Amygdala (tissue), 56 donors: Measurements from ENCODE around the gene BRF1.

Experiments used
- DNase-seq, 56 donors: peaks; one replicate each; lab custom pipeline; 2025; lab: John Stamatoyannopoulos, UW

BRF1 gene

DNA sequence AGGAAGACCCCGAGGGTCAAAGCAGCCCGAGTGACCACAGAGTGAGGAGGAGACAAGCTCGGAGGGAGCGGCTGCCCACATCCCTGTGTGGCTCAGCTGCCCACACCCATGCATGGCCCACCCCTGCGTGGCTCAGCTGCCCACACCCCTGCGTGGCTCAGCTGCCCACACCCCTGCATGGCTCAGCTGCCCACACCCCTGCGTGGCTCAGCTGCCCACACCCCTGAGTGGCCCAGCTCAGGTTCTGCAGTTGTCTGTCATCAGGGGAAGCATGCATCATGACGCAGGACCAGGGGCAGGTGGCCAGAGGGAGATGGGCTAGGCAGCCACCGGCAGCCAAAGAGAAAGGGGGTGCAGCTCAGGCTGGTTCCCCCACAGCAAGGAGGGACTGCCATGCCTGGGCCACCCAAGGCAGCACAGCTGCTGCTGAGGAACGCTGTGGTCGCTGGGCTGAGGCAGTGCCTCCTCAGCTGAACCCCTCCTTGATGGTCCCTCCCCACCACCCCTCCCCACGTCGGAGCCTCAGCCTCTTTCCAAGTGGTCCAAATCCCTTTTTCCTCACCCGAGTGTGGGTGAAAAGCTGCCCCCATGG is 86.4 kb downstream of the BRF1 start:
- no peak for DNase-seq

DNA sequence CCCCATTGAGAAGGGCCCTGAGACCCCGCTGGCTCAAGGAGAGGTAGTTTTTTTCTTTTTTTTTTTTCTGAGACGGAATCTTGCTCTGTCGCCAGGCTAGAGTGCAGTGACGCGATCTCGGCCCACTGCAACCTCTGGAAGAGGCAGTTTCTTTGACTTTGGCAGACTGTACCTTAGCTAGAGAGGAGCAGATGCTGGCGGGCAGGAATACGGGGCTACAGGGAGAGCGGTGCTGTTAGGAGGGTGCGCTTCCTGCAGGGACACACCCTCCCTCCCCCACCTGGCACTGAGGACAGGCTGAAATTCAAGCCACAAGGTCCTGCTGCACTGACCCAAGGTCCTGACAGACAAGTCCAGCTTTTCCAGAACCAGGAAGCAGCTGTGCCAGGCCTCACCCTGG is 87.4 kb downstream of the BRF1 start:
- no peak for DNase-seq

DNA sequence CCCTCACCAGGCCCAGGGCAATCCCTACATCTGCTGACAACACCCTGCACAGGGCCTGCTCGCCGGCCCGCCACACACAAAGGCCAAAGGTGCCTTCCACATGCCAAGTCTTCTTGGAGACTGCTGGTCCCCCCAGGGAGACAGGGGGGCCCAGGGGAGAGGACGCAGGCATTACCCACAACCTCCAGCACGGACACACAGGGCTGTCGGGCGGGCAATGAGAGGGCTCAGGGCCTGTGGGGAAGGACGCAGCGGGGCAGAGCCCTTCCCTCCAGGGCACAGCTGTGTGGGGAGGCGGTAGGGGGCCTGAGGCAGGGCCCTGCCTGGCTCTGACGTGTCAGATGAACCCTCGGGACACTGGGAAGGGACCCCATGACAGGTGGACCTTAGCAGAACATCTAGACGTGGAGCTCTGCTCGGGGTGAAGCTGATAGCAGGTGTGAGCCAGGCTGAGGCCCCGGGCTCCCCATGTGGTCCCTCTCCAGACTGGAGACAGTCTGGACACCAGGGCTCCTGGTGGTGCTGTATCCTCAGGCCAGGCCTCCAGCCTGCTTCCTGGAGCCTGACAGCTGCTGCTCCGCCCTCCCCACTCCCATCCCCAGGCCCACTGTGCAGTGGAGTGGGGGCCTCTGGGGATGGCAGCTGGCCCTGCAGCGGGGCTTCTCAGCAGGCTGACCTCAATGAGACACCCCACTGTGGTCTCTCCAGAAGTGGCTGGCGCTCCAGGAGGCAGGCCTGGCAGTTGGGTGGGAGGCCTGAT is 88.1 kb downstream of the BRF1 start:
- no peak for DNase-seq

DNA sequence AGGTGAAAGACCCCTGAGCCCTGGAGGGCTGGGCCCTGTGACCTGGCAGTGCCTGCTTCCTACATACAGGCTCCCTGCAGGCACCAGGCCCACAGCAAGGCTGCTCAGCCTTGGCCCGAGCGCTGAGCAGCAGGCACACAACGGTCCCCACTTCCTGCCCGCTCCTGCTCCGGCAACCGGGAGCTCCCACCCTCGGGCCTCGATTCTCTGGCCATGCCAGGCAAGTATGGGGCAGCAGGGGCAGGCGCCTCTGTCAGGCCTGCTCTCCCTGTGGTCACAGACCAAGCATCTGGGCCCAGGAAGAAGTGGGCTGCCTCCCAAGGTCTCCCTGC is 89.1 kb downstream of the BRF1 start:
- DNase-seq, result no peak

DNA sequence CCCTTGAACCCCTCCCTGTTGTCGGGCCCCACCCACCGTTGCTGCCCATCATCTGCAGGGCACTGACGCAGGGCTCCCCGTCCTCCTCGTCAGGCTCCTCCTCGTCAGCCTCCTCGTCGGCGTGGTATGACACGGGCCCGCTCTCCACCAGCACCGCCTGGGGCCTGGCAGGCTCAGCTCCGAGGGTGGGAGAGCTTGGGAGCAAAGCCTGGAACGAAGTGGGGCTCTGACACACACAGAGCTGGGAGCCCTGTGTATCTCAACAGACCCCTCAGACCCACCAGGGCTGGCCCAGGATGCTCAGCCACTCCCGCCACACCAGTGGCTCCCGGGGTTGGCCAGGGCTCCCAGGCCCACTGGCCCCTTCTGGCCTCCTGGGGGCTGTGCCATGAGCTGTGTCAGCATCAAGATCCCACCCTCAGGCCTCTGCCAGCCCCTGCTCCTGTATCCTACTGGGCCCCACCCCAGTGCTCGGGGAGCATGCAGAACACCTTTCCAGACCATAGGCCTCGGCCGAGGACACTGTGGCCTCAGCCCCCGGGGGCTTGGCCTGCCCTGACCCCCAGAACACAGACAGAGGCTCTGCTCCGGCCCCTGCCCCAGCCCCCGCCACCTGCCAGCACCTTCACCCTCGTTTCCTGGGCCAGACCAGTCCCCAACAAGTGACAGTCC is 89.6 kb downstream of the BRF1 start:
- no peak for DNase-seq

DNA sequence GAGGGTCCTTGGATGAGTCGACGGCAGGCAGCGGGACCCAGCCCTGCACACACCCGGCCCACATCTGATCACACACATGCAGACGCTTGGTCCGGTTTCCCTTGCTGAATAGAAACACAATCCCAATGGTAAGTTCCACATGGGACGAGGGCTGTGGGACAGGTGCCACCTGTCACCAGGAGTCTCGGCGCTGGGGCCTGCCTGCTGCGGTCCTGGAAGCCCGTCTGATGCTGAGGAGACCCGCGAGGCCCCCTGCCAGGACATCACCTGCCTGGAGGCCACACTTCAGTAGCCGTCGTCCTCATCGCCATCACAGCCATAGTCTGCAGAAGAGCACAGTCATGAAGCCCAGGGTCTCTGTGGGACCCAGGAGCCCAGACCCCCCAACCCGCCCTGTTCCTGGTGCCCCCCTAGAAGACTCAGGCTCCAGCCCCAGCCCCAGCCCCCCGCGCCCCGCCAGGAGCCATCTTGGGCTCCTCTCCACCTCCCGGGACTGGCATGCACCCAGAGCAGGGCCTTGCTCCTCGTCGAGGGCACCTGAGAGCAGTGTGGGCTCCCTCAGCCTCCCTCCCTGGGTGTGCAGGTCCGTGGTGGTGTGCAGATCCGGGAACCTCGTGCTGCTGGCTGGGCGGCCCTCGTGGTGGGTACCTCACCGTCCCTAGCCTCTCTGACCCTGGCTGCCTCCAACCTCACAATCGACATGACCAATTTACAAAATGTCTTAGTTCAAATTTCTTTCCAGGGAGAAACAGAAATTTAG is 90.4 kb downstream of the BRF1 start:
- DNase-seq, result no peak

DNA sequence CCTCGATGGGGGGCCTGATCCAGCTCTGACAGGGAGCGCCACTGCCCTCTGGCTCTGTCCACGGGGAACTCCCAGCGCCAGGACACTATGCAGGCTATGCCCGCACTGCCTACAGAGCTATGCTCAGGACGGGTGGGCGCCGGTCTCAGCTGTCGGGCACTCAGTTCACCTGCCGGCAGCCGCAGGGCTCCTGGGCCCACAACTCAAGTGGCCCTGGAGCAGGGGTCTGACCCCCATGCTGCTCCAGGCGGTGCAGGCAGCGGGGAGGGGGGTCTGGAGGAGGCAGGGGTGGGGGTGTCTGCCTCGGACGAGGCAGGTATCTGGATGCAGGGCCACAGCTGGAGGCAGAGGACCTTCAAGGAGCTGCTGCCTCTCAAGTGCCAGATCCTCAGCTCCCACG is 91.2 kb downstream of the BRF1 start:
- no peak for DNase-seq

DNA sequence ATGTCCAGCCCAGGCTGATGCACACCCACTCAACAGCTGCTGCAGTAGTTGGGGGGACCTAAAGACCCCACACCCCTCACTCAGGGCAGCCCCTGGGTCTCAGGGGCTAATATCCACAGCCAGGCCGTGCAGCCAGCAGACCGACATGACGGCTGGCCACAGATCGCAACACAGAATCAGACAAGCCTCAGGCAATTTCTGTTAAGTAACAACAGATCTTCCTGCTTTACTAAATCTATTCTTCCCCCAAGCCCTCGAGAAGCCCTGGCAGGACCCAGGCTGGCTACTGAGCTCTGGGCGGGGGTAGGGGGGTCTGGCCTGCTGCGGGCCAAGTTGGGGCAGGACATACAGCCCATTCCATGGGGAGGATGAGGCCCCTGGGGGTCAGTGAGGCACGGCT is 91.7 kb downstream of the BRF1 start:
- no peak for DNase-seq

DNA sequence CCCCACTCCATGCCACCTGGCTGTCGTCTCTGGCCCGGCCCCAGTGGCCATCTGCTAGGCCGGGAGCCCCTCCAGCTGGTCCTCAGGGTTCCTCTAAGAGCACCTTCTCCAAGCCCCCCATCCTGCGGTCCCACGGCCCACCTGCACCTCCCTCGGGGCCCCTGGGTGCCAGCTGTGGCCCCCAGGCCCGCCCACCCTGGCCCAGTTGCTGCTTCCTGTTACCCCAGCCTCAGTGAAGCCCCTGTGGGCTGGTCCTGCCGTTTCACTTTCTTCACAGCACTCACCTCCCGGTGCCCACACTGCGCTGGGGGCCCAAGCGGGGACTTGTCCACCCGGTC is 92.1 kb downstream of the BRF1 start:
- no peak for DNase-seq

DNA sequence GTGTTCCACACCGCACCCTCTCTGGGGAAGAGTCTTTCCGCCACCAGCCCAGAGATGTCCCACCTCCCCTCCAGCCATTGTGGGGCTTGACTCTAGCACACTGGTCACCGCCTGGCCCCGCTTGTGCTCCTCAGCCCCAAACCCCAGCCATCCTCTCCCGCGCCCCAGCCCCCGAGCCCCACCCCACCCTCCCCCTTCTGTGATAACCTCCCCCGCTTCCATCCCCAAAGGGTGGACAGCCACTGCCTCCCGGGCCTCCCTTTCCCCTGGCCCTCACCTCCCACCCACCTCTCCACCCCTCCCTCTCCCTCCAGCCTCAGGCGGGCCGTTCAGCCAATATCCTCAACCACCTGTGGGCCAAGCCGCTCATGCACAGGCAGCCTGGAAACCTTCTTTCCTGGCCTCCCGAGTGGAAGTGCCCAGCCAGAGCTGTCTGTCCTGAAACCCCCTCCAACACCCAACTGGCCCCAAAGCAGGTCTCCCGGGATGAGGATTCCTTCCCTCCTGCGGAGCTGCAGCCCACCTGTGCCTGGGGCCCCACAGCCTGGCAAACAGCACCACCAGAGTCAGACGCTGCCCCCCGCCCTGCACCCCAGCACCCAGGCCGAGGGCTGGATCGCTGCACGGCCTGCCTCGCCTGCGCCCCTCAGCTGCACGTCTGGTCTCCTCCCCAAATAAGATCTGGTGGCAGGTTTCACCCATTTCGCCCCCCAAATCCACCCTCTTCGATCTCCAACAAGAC is 92.6 kb downstream of the BRF1 start:
- no peak for DNase-seq

DNA sequence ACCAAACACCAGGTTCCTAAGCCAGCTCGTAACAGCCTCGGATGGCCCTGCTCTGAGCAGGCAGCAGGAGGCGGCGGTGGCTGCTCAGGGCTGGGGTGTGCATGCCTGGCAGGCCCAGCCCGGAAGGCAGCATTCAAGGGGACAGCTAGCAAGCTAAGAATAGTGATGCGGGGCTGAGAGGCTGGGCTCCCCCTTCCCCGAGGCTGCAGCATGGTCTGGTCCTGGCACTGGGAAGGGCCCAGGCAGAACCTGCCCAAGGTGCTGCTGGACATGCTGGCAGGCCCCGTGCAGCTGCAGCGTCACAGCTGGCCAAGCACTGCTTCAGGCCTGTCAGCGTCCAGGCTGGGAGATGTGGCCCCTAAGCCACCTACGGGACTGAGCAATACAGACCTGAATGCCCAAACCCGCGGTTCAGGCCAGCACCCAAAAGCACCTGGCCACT is 93.3 kb downstream of the BRF1 start:
- DNase-seq, result no peak

DNA sequence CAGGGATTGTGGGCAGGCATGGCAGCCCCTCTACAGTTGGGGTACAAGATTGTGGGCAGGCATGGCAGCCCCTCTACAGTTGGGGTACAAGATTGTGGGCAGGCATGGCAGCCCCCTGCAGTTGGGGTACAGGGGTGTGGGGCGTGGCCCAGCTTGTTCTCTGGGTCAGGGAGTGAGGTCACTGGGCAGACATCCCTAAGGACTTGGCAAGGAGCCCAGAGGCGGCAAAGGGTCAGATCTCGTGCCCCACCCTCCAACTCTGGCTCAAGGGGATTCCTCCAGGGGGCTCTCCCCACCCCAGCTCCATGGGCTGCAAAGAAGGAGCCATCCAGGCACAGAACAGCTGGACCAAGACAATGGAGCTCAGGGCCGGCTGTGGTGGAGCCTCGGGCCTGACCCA is 93.9 kb downstream of the BRF1 start:
- DNase-seq, result no peak

DNA sequence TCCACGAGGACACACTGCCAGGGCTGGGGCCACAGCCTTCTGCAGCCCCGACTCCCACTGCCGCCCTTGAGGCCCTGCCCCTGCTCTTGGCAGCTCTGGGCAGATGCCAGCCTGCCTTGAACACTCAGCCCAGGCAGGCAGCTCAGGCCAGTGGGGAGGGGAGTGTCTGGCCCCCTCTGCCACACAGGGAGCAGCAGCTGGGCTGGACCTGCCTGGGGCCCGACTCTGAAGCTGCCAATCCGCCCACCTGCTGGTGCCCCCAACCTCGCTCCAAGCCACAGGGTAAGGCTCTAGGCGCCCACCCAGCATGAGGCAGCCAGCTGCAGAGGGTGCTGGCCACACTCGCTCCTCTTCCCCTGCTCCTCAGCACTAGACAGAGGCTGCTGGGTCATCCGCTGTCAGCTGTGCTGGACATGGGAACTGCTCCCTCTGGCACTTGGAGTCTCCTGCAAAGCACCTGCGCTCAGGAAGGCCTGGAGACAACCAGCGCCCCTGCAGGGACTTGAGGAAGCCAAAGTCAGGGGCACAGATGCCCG is 95.1 kb downstream of the BRF1 start:
- peak in 3 of 56 donors; percentile 15 to 28 (median 19) for DNase-seq

DNA sequence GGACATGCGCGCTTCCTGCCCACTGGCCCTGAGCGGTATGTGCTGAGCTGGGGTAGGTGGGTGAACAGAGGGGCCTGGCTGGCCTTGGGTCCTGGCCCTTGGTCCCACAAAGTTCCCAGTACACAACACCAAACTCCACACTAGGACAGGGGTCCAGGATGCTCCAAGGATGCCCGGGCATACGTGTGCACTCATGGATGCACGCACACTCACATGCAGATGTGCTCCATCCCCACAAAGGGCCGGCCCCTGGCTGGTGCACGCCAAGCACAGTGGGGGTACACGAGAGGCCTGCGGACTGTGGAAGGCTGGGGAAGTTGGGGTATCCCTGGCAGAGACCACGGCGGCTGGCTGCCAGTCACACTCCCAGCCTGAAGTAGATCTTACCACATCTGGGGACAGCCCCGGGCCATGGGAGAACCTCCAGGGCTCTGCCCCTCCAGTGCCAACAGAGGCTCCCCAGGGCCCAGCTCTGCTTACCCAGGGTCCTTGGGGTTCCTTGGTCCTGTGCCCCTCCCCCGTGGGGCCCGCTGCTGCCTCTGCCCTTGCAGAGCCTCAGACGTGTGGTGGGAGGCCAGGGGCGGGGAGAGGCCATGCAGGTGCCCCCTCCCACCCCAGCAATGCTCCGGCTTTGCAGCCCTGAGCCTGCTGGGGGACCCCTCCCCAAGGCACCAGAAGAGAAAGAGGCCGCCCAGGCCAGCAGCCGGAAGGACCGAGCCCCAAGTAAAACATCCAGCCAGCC is 95.7 kb downstream of the BRF1 start:
- DNase-seq, result no peak

DNA sequence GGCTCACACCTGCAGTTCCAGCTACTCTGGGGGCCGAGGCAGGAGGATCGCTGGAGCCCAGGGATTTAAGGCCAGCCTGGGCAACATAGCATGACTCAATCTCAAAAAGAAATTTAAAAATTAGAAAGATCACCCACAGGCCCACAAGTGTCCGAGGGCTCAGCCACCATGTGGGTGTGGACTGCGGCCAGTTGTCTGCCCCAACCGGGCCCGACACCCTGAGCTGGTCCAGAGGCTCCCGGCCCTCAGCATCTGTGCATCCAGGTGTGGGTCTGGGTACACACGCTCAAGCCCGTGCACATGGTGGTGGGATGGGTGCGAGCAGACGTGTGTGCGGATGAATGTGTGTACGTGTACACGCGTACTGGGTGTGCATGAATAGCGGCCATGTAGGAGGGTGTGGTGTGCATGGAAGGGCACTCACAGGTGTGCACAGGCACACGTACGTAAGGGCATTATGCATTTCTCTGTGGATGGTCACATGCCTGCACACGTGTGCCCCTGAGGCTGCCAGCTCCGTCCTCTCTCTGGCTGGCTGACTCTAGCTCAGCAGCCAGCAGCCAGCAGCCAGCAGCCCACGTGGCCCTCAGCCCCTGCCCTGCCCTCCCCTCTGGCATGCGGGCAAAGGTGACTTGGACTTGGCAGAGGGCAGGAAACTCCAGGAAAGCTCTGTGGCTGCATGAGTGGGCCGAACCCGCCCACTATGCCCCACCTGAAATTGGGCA is 96.4 kb downstream of the BRF1 start:
- DNase-seq, result peak in 42 of 56 donors; percentile 16 to 84 (median 51)

DNA sequence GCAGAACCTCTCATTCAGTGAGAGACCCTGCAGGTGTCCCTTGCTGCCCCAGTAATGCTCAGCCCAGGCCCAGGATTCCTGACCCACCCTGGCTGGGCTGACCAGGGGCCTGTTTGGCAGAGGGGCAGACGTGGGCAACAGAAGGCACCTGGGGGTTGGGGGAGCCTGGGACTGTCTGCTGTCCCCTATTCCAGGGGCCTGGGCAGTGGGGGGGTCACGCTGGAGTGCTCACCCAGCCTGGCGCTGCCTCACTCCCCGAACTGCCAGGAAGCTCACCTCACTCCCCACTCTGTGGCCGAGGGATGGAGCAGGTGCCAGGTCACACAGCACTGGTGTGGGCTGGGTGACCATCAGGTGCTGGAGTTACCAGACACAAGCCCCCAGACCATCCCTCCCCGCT is 97.1 kb downstream of the BRF1 start:
- no peak for DNase-seq

DNA sequence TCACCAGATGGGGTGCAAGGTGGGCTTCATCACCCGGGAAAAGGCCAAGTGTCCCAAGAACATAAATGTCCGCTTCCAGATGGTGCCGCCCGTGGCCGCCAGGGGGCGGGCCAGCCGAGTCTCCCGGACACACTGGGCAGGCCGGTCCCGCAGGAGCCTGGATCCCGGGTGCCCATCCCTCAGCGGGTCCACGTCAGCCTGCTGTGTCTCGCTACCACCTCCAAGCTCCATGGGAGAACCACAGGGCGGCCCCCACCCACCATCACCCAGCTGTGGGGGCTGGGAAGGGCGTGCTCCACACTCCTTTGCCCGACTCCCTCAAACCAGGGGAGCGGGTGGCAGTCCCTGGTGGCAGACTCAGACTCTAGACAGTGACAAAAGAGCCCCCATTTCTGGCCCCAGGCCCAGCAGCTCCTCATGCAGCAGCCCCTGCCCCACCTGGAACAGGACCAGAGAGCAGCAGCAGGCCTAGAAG is 97.7 kb downstream of the BRF1 start:
- DNase-seq, result peak in 48 of 56 donors; percentile 15 to 87 (median 52)

DNA sequence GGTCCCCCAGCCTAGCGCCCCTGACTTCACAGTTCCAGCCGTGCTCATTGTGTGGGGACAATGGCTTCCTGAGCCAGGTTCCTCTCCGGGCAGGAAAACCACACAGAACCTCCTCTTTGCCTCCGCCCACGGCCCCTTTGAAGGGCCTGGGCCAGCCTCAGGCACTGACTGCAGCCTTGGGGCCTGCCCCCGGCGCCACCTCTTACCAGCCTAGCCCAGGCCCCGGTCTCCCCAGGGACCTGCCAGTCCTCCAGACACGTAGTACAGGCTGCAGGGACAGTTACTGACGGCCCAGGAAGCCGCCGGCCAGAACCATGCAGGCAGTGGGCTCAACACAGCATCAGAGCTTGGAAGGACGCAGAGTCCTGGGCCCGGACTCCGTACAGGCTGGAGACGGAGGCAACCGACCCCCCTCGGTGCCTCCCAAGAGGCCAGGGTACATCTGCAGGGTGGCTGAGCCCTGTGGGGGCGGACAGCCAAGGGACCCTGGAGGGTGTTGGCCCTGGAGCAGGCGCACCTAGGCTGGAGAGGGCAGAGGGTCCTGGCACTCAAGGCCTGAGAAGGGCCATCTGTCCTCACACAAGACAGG is 98.8 kb downstream of the BRF1 start:
- DNase-seq, result no peak
